ENCODE results near the gene CTNNA3. TPM values are rescaled to one million over a fixed set of nuclear protein-coding genes. Genes with fewer than 3 reads are reported as not detected.

Gene CTNNA3
- total and polyA plus RNA-seq, 4 donors, result under 0.01 to 39.8 (median 0.09) TPM

DNA sequence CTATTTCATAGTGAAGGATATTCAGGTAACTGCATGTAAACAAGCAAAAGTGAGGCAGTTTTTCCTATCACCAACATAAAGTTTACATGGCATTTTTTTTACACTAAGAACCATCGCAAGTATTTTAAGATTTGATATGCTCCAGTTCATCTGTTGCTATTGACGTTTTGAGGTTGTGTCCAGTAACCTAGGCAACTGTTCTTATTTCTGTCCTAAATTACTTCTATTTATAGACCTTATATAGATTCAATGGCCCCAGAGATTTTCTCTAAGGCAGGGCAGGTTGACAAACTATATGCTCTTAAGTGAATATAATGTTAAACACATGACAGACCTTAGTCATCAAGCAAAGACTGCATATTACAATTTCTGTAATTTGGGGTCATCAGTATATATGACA, 1600.4 kb downstream of the CTNNA3 start:
- Histone ChIP-seq H3K9ac (ENCODE audit: insufficient read depth in 1 of 2, low read length in 2 of 2) (no peak overlapping the region), H3K36me3 (ENCODE audit: control insufficient read depth in 4 of 4, insufficient read depth in 4 of 4, low read length in 4 of 4) (no peaks in the 10 kb centered on the region), H3K4me1 (ENCODE audit: control insufficient read depth in 5 of 5, insufficient read depth in 5 of 5, low read length in 5 of 5) (peaks cover 0 to 4% (median 0%) of the 10 kb centered on the region in 5 donors), H3K27ac (ENCODE audit: low read depth in 1 of 2, low read length in 1 of 2) (no peak overlapping the region), H3K4me3 (no peak overlapping the region), H3K9me3 (ENCODE audit: control insufficient read depth in 4 of 4, insufficient read depth in 3 of 4, low read length in 3 of 4) (no peaks in the 10 kb centered on the region), H3K27me3 (ENCODE audit: control insufficient read depth in 3 of 3, insufficient read depth in 3 of 3, low read length in 2 of 3) (no peaks in the 10 kb centered on the region)
- TF ChIP-seq, protein P1, sequence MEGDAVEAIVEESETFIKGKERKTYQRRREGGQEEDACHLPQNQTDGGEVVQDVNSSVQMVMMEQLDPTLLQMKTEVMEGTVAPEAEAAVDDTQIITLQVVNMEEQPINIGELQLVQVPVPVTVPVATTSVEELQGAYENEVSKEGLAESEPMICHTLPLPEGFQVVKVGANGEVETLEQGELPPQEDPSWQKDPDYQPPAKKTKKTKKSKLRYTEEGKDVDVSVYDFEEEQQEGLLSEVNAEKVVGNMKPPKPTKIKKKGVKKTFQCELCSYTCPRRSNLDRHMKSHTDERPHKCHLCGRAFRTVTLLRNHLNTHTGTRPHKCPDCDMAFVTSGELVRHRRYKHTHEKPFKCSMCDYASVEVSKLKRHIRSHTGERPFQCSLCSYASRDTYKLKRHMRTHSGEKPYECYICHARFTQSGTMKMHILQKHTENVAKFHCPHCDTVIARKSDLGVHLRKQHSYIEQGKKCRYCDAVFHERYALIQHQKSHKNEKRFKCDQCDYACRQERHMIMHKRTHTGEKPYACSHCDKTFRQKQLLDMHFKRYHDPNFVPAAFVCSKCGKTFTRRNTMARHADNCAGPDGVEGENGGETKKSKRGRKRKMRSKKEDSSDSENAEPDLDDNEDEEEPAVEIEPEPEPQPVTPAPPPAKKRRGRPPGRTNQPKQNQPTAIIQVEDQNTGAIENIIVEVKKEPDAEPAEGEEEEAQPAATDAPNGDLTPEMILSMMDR (IDR thresholded peaks at IDR 0.05; ENCODE audit: control extremely low read depth, extremely low read depth), result no peak
- no peak for ATAC-seq (ENCODE audit: insufficient read depth, low FRiP score)
- 77 to 91% methylated on average over 2 of the region's 2 CpGs for WGBS, 2 donors
- DNase-seq, result peak in 1 of 3 donors; percentile 5

DNA sequence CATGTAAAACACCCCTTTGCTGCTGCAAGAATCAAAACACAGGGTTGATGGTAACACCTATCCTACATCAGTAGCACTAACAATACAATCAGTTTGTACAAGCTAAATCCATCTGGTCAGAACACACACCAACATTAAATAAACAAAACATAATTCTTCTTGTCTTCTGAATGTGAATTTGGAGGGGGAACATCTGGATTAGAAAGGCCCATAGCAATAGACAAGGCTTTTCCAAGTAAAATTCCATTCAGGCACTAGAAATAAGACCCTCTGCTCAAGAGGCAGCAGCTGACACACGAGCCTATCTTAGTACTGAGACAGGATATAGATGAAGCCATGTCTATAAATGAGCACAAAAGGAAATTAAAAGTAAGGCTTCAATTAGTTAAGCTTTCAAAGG, 1610.1 kb downstream of the CTNNA3 start:
- DNase-seq, result peak; percentile 53 to 98 (median 97)
- no peak overlapping the region for H3K27ac ChIP-seq (ENCODE audit: low read depth in 1 of 2, low read length in 1 of 2)
- H3K4me1 ChIP-seq (ENCODE audit: control insufficient read depth in 5 of 5, insufficient read depth in 5 of 5, low read length in 5 of 5), result peaks cover 0 to 14% (median 0%) of the 10 kb centered on the region in 5 donors

DNA sequence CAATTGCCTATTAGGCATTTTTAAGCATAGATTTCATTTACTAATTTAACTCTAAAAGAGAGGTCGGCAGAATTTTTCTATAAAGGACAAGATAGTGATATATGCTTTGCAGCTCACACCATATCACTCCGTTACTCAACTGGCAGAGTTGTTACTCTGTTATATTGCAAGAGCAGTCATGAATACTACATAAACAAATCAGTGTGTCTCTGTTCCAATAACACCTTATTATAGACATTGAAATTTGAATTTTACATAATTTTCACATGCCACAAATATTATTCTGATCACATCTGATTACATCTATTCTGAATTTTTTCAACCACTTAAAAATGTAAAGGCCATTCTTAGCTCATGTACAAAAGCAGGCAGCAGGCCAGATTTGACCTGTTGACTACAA, 1624.1 kb downstream of the CTNNA3 start:
- DNase-seq, result peak in 2 of 3 donors; percentile 33 to 42
- Histone ChIP-seq H3K9ac (ENCODE audit: insufficient read depth in 1 of 2, low read length in 2 of 2) (no peak overlapping the region), H3K4me1 (ENCODE audit: control insufficient read depth in 5 of 5, insufficient read depth in 5 of 5, low read length in 5 of 5) (no peaks in the 10 kb centered on the region), H3K4me3 (no peak overlapping the region), H3K9me3 (ENCODE audit: control insufficient read depth in 4 of 4, insufficient read depth in 3 of 4, low read length in 3 of 4) (no peaks in the 10 kb centered on the region), H3K36me3 (ENCODE audit: control insufficient read depth in 4 of 4, insufficient read depth in 4 of 4, low read length in 4 of 4) (no peaks in the 10 kb centered on the region), H3K27ac (ENCODE audit: low read depth in 1 of 2, low read length in 1 of 2) (no peak overlapping the region), H3K27me3 (ENCODE audit: control insufficient read depth in 3 of 3, insufficient read depth in 3 of 3, low read length in 2 of 3) (no peaks in the 10 kb centered on the region)
- TF ChIP-seq, protein P1 (IDR thresholded peaks at IDR 0.05; ENCODE audit: control extremely low read depth, extremely low read depth), result no peak
- 81 to 82% methylated on average over 2 of the region's 2 CpGs for WGBS, 2 donors
- no peak for ATAC-seq (ENCODE audit: insufficient read depth, low FRiP score)

More for the DNA sequence above, 1610.1 kb downstream of the CTNNA3 start:
- Histone ChIP-seq H3K4me3 (no peak overlapping the region), H3K36me3 (ENCODE audit: control insufficient read depth in 4 of 4, insufficient read depth in 4 of 4, low read length in 4 of 4) (no peaks in the 10 kb centered on the region), H3K9ac (ENCODE audit: insufficient read depth in 1 of 2, low read length in 2 of 2) (no peak overlapping the region), H3K27me3 (ENCODE audit: control insufficient read depth in 3 of 3, insufficient read depth in 3 of 3, low read length in 2 of 3) (no peaks in the 10 kb centered on the region), H3K9me3 (ENCODE audit: control insufficient read depth in 4 of 4, insufficient read depth in 3 of 4, low read length in 3 of 4) (peaks cover 0 to 1% (median 0%) of the 10 kb centered on the region in 4 donors)
- TF ChIP-seq, protein P1 (IDR thresholded peaks at IDR 0.05; ENCODE audit: control extremely low read depth, extremely low read depth), result no peak
- WGBS, 2 donors, result 0 to 14% methylated on average over 1 of the region's 1 CpG
- no peak for ATAC-seq (ENCODE audit: insufficient read depth, low FRiP score)

DNA sequence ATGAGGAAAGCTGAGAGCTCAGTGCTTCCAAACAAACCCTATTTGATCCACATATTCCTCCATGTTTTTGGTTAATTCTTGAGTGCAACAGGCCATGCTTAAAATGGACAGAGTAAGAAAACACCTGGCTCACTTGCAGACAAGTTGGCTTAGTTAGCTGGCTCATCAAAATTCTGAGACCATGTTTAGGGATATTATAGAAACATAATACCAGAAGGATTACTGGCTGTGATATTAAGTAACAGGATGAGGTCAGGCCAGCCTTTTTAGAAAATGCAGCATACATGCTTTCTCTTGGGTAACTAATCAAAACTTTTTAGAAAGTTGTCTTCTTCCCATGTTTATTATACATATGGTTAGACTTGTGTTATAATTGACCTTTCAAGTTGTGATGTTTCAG, 1637.4 kb downstream of the CTNNA3 start:
- DNase-seq (no peak), ATAC-seq (ENCODE audit: insufficient read depth, low FRiP score) (no peak)
- Histone ChIP-seq H3K9ac (ENCODE audit: insufficient read depth in 1 of 2, low read length in 2 of 2) (no peak overlapping the region), H3K9me3 (ENCODE audit: control insufficient read depth in 4 of 4, insufficient read depth in 3 of 4, low read length in 3 of 4) (no peaks in the 10 kb centered on the region), H3K27me3 (ENCODE audit: control insufficient read depth in 3 of 3, insufficient read depth in 3 of 3, low read length in 2 of 3) (no peaks in the 10 kb centered on the region), H3K36me3 (ENCODE audit: control insufficient read depth in 4 of 4, insufficient read depth in 4 of 4, low read length in 4 of 4) (no peaks in the 10 kb centered on the region), H3K4me1 (ENCODE audit: control insufficient read depth in 5 of 5, insufficient read depth in 5 of 5, low read length in 5 of 5) (no peaks in the 10 kb centered on the region), H3K27ac (ENCODE audit: low read depth in 1 of 2, low read length in 1 of 2) (no peak overlapping the region), H3K4me3 (no peak overlapping the region)
- TF ChIP-seq, protein P1 (IDR thresholded peaks at IDR 0.05; ENCODE audit: control extremely low read depth, extremely low read depth), result no peak
